GM13976 (cell line): Measurements from ENCODE around the gene HLA-DOB.
"Not testable (repeated sequence)": the region's sequence is repeated elsewhere in the genome, so short reads cannot be mapped to it uniquely, and the experiment has no call there.

Experiments used
- DNase-seq: peaks from one replicate; pipeline ENCODE4 v3.0.0; 2012; ENCODE audit warnings: low spot score
- in situ Hi-C: fragments of 300-500 bp; cut with MboI; formaldehyde crosslinking; loops from one replicate; pipeline ENCODE4 v1.12.0; 2022; ENCODE audit warnings: low sequenced_read_pairs, mixed read lengths, inconsistent platforms; ENCODE audit not compliant: unreplicated experiment
- TF ChIP-seq, protein P1 (sequence below): IDR thresholded peaks from 2 replicates; pipeline ENCODE4 v1.5.1; 2012; ENCODE audit warnings: borderline replicate concordance, mild to moderate bottlenecking; ENCODE audit not compliant: insufficient read depth; ENCODE audit errors: extremely low read depth, missing control alignments, control extremely low read depth

Gene HLA-DOB

DNA sequence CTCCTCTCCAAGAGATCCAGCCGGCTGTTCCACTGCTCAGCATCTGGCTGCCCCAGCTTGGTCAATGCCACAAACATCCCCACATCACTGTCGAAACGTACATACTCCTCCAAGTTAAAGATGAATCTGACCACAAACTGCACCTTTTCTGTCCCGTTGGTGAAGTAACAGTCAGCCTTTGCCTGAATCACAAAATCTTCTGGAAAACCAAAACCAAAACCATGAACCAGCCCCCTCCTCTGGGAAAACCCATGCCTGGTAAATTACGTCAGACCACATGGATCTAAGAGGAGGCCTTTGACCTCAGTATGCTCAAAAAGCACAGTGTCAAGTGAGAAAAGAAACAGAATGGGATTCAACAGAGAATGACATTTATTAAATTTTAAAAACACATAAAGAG, 1.7 kb downstream of the HLA-DOB start:
- in situ Hi-C loops: no loop called here
- TF ChIP-seq, protein P1, sequence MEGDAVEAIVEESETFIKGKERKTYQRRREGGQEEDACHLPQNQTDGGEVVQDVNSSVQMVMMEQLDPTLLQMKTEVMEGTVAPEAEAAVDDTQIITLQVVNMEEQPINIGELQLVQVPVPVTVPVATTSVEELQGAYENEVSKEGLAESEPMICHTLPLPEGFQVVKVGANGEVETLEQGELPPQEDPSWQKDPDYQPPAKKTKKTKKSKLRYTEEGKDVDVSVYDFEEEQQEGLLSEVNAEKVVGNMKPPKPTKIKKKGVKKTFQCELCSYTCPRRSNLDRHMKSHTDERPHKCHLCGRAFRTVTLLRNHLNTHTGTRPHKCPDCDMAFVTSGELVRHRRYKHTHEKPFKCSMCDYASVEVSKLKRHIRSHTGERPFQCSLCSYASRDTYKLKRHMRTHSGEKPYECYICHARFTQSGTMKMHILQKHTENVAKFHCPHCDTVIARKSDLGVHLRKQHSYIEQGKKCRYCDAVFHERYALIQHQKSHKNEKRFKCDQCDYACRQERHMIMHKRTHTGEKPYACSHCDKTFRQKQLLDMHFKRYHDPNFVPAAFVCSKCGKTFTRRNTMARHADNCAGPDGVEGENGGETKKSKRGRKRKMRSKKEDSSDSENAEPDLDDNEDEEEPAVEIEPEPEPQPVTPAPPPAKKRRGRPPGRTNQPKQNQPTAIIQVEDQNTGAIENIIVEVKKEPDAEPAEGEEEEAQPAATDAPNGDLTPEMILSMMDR: no peak
- DNase-seq: no peak

DNA sequence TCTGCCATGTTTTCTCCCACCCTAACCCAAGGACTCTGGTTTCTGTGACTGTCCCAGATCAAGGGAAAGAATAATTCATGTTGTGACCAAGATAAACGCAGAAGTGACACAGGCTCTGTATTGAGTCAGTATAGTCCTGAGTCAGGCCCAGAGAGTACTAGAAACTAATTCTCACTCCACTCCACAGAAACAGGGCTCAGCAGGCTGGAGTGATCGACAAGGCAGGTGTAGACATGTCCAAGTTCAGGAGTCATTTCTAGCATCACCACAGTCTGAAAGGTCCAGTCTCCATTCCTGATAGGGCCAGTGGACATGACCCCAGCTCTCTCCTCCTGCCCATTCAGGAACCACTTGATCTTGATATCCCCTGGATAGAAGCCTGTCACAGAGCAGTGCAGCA, 2.7 kb downstream of the HLA-DOB start:
- no peak for DNase-seq
- in situ Hi-C loops: no loop called here
- TF ChIP-seq, protein P1: no peak

DNA sequence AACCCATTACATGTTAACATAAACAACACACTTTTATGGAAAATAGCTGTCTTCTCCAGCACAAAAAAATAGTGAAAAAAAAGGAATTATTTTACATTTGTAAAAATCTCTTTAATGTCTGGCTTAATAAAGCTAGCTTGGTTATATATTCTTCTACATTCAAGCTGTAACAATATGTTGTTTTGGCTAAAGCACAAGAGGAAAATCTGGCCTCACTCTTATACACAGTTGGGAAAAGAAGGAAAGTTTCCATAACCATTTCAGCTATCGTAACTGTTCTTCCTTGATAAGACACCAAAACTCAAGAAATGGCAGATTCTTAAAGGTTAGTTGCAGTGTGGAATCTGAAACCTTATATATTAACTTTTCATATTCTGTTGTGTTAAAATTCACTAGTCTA, 7.6 kb downstream of the HLA-DOB start:
- in situ Hi-C loops: no loop called here
- TF ChIP-seq, protein P1: no peak
- no peak for DNase-seq

DNA sequence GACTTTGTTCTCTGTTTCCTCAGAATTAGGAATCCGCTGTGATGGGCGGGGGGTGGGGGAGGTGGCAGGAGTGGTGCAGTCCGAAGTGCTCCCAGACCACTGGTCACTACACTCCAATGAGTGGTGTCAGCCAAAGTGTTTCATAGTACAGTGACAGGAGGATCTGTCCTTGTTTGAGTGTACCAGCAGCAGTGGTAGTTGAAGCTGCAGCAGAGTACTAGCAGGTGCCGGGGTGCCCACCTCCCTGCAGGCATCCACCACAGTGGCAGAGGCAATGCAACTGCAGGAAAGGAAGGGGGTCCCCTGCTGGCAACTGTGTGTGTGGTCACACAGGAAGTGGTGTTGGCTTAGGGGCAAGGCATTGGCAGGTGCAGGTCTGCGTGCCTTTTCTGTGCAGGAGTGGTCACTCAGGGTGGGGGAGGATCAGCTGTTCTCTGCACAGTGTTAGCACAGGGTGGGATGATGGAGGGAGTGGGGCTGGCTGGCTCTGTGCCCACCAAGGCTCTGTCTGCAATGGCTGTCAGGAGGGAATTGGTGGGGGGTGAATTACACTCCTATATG, 9.7 kb downstream of the HLA-DOB start:
- TF ChIP-seq, protein P1: no peak
- in situ Hi-C loops: no loop called here
- no peak for DNase-seq

DNA sequence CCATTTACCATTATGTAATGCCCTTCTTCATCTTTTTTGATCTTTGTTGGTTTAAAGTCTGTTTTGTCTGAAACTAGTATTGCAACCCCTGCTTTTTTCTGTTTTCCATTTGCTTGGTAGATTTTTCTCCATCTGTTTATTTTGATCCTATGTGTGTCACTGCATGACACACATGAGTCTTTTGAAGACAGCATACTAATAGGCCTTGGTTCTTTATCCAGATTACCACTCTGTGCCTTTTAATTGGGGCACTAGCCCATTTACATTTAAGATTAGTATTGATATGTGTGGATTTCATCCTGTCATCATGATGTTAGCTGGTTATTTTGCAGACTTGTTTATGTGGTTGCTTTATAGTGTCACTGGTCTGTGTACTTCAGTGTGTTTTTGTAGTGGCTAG, 11.4 kb downstream of the HLA-DOB start:
- in situ Hi-C loops, DNase-seq: not testable (repeated sequence)

DNA sequence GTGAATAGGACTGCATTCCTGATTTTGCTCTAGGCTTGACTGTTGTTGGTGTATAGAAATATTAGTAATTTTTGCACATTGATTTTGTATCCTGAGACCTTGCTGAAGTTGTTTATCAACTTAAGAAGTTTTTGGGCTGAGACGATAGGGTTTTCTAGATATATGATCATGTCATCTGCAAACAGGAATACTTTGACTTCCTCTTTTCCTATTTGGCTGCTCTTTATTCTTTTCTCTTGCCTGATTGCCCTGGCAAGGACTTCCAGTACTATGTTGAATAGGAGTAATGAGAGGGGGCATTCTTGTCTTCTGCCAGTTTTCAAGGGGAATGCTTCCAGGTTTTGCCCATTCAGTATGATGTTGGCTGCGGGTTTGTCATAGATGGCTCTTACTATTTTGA, 13.4 kb downstream of the HLA-DOB start:
- TF ChIP-seq, protein P1: no peak
- in situ Hi-C loops: no loop called here
- no peak for DNase-seq

DNA sequence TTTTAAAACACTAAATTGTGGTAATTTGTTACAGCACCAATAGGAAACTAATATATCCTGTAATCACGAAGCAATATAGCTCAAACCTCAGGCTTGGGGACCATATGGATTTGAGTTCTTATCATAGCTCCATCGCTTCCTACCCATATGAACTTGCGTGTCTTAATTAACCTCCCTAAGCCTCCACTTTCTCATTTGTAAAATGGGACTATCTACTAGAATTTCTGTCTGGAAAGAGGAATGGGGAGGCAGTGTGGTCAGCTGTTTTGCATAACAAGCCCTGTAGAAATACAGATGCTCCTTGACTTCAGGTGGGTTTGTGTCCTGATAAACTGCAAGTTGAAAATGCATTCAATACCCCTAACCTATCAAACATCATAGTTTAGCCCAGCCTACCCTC, 17.1 kb downstream of the HLA-DOB start:
- in situ Hi-C loops: loop anchor here (5.0 to 25.0 kb wide), 2 partner anchors 382 to 562 kb away; no protein-coding TSS in a partner anchor
- no peak for DNase-seq
- TF ChIP-seq, protein P1: no peak
